HFFc6 (cell line): Measurements from ENCODE around the gene NGFR. TPM values are rescaled to one million over a fixed set of nuclear protein-coding genes. Genes with fewer than 3 reads are reported as not detected.

Experiments used
- DNase-seq: peaks from one replicate; pipeline ENCODE4 v3.0.0-alpha.2; 2018
- H3K27ac Mint-ChIP-seq: 2 replicates; pipeline ENCODE4 v1.8.0; 2020; ENCODE audit warnings: mild to moderate bottlenecking, mixed read lengths
- H3K27me3 Mint-ChIP-seq: 2 replicates; pipeline ENCODE4 v1.8.0; 2021; ENCODE audit warnings: mild to moderate bottlenecking, moderate library complexity, mixed read lengths; ENCODE audit not compliant: insufficient read depth
- H3K36me3 Mint-ChIP-seq: 2 replicates; pipeline ENCODE4 v1.8.0; 2021; ENCODE audit warnings: low read depth, mixed read lengths
- H3K4me1 Mint-ChIP-seq: 2 replicates; pipeline ENCODE4 v1.8.0; 2020; ENCODE audit warnings: low read depth, mixed read lengths
- H3K4me3 Mint-ChIP-seq: 2 replicates; pipeline ENCODE4 v1.8.0; 2020; ENCODE audit warnings: mild to moderate bottlenecking, moderate library complexity, mixed read lengths
- H3K9me3 Mint-ChIP-seq: 2 replicates; pipeline ENCODE4 v1.8.0; 2020; ENCODE audit warnings: mild to moderate bottlenecking, mixed read lengths
- total RNA-seq, 6 experiments: library from RNA; stranded (reverse); fragmentation: NEBNext Ultra II Directional; extraction: Animal tissue kit (Norgen Biotek cat#: 25700); gene quantifications; 2 replicates in 1 of 6; 3 replicates in 5 of 6; pipeline ENCODE4 v1.2.3, GENCODE V29; 2021
- TF ChIP-seq, protein P1 (sequence below): fragments of 200-600 bp; sonication (generic); IDR thresholded peaks from 2 replicates; pipeline ENCODE4 v1.5.0; 2021; ENCODE audit warnings: antibody characterized with exemption, mild to moderate bottlenecking

The NGFR gene
- total RNA-seq, 6 experiments from 2014 or later = 0.07 to 0.14 (median 0.11) TPM; not detected in 1

GRCh38 chr17:49465331-49465903 is 29.7 kb upstream of the NGFR start:
- TF ChIP-seq, protein P1, sequence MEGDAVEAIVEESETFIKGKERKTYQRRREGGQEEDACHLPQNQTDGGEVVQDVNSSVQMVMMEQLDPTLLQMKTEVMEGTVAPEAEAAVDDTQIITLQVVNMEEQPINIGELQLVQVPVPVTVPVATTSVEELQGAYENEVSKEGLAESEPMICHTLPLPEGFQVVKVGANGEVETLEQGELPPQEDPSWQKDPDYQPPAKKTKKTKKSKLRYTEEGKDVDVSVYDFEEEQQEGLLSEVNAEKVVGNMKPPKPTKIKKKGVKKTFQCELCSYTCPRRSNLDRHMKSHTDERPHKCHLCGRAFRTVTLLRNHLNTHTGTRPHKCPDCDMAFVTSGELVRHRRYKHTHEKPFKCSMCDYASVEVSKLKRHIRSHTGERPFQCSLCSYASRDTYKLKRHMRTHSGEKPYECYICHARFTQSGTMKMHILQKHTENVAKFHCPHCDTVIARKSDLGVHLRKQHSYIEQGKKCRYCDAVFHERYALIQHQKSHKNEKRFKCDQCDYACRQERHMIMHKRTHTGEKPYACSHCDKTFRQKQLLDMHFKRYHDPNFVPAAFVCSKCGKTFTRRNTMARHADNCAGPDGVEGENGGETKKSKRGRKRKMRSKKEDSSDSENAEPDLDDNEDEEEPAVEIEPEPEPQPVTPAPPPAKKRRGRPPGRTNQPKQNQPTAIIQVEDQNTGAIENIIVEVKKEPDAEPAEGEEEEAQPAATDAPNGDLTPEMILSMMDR = no peak
- H3K27ac Mint-ChIP-seq = no peak overlapping the region
- no peak for DNase-seq
- H3K36me3 Mint-ChIP-seq = peaks cover 5% of the 10 kb centered on the region
- no peaks in the 10 kb centered on the region for H3K4me1 Mint-ChIP-seq
- H3K4me3 Mint-ChIP-seq = no peak overlapping the region
- peaks cover 75% of the 10 kb centered on the region for H3K27me3 Mint-ChIP-seq
- H3K9me3 Mint-ChIP-seq = peaks cover 18% of the 10 kb centered on the region

GRCh38 chr17:49466436-49466835 is 28.7 kb upstream of the NGFR start:
- Mint-ChIP-seq H3K9me3 (peaks cover 18% of the 10 kb centered on the region), H3K4me1 (no peaks in the 10 kb centered on the region), H3K4me3 (no peak overlapping the region), H3K27me3 (peaks cover 74% of the 10 kb centered on the region), H3K36me3 (peaks cover 5% of the 10 kb centered on the region), H3K27ac (no peak overlapping the region)
- no peak for DNase-seq
- TF ChIP-seq, protein P1 = no peak

DNA sequence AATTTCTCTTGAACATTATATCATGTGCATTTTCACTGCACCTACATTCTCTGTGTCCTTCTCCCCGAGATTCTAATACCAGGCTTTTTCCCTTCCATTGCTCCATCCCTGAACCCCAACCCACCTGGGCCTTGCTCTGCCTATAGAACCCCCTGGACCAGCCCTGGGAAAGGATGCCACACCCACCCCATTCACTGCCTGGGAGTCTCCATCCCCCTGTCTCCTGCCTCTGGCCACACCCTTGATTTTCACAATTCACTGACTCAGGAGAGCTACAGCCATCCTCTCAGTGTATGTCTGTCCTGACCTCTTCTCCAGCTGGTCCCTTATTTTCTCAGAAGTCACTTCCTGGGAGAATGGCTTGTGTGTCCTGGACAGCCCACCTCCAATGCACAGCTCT is 27.9 kb upstream of the NGFR start:
- Mint-ChIP-seq H3K4me3 (no peak overlapping the region), H3K4me1 (no peaks in the 10 kb centered on the region), H3K9me3 (peaks cover 18% of the 10 kb centered on the region), H3K36me3 (peaks cover 5% of the 10 kb centered on the region), H3K27ac (no peak overlapping the region), H3K27me3 (peaks cover 74% of the 10 kb centered on the region)
- TF ChIP-seq, protein P1 = no peak
- DNase-seq = no peak

- Mint-ChIP-seq H3K9me3 (peaks cover 10% of the 10 kb centered on the region), H3K36me3 (peaks cover 5% of the 10 kb centered on the region), H3K4me1 (no peaks in the 10 kb centered on the region), H3K27me3 (peaks cover 71% of the 10 kb centered on the region), H3K4me3 (no peak overlapping the region), H3K27ac (no peak overlapping the region)
- no peak for DNase-seq
- TF ChIP-seq, protein P1 = no peak
Observed at GRCh38 chr17:49468811-49469385, 26.2 kb upstream of the NGFR start.

GRCh38 chr17:49469831-49470810 is 25.0 kb upstream of the NGFR start:
- no peaks in the 10 kb centered on the region for H3K9me3 Mint-ChIP-seq
- H3K4me3 Mint-ChIP-seq = no peak overlapping the region
- peaks cover 67% of the 10 kb centered on the region for H3K27me3 Mint-ChIP-seq
- no peaks in the 10 kb centered on the region for H3K4me1 Mint-ChIP-seq
- TF ChIP-seq, protein P1 = no peak
- H3K36me3 Mint-ChIP-seq = no peaks in the 10 kb centered on the region
- H3K27ac Mint-ChIP-seq = no peak overlapping the region
- DNase-seq = no peak
